ACHN (cell line): ENCODE data around the gene DOCK2.

Experiments used
- DNase-seq: peaks from one replicate; pipeline ENCODE4 v3.0.0-alpha.2; 2015
- in situ Hi-C: cut with HindIII; loops from 2 replicates; pipeline ENCODE4 v1.10.0; 2017; ENCODE audit warnings: low sequenced_read_pairs, low pct_ligation_motif_present, low pct_unique_long_range_greater_than_20kb

The DOCK2 gene

DNA sequence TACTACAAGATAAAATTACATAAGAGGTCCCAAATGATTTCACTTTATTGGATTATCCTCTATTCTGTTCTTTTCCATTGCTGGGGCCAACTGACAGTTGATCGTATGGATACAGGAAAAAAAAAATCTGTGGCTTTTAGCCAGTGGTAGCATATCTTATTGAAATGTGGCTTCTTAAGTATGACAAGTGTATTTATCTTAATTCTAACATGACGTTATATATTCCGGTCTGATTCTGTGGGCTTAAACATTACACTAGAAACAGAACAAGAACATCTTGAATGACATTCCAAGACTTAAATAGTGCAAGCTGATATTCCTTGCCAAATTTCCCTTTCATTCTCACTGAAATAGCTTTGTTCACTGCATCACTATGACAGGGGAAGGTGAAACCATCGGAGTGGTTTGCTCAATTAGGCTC is 225.3 kb downstream of the DOCK2 start:
- in situ Hi-C loops: no loop called here
- DNase-seq: no peak

DNA sequence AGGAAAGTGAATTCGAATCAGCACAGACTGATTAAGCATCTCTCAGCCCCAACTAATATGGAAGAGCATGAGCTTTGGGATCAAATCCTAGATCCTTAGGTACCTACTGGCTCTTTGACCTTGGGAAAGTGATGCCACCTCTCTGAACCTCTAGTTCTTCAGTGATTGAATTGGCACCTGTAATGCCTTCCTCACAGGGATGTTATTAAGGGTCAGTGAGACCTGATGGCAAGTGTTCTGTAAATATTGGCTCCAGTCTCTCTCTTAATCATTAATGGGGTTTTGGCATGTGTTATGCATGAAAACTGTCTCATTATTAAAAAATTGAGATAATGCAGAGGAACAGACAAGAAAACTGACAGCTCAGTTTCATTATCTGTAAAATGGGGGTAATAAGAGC is 227.4 kb downstream of the DOCK2 start:
- in situ Hi-C loops: no loop called here
- no peak for DNase-seq

DNA sequence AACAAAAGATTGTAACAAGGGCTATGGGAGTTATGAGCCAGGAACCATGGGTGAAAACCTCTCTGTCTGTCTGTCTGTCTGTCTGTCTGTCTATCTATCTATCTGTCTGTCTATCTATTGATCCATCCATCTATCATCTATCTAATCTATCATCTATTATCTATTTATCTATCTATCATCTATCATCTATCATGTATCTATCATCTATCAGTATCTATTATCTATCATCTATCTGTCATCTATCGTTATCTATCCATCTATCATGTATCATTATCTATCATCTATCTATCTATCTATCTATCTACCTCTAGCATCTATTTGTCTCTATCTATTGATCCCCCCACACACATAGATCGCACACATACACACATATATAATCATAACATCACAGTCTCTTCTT is 230.3 kb downstream of the DOCK2 start:
- in situ Hi-C loops: no loop called here
- DNase-seq: no peak

- in situ Hi-C loops: no loop called here
- no peak for DNase-seq
Observed at GRCh38 chr5:169869066-169869465, 232.0 kb downstream of the DOCK2 start.

DNA sequence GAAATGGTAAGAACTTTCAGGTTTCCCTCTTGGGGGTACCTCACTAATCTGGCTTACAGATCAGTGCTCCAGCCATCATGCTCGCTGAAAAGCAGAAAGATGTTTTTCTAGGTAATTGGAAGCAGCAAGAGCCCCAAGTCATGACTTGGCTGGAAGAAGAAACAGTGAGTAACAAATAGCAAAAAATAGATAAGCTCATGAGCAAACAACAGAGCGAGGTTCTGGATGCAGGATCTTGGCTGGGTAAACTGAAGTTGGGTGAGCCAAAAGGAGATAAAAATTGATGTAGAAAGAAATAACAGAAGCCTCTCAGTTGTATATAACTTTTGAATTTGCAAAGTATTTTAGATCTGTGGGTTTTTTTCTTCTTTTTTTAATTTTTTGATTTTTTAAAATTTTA is 233.1 kb downstream of the DOCK2 start:
- in situ Hi-C loops: no loop called here
- no peak for DNase-seq

DNA sequence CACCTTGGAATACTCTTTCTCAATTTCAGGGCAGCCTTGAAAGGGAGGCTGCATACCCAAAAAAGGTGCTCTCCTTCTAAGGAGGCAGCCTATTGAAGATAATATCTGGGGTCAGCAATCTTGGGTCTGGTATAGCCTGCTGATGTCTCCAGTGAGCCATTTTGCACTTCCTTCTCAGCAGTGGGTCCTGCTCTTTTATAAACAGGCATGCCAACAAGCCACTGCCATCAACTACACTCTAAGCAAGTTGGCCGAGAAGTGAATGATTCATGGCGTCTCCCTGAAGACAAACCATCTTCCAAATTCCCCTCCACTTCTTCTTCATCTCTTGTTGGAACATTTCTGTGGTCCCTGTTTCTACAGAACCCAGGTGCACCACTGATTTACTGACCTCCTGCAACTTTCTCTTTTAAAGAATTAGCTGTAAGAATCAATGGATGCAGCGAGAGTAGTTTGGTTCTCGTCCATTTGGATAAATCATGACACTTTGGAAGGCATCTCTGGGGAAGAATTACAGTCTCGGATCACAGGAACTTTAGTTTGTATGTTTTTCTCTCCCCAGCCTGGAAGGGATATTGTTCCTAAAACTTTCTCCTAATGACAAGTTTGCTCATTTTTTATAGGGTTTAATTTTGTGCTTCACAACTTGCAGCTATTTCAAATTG is 234.9 kb downstream of the DOCK2 start:
- in situ Hi-C loops: no loop called here
- no peak for DNase-seq

GRCh38 chr5:169873642-169874041 is 236.6 kb downstream of the DOCK2 start:
- no peak for DNase-seq
- in situ Hi-C loops: no loop called here

DNA sequence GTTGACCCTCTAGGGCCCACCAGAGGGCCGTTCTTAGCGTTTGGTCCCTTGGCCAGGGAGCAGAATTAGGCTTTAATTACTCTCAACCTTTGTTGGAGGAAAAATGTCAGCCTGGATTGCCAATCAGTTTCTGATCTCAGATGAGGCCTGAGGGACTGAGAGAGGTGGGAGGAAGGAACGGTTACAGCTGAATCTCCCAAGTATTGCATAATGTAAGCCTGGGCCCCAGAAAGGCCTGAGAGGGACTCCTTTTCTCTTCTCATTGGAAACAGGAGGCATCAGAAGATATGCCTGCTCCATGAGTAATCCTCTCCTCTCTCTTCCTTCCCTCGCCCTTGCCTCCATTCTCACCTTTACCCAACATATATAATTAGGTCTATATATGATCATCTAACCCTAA is 237.5 kb downstream of the DOCK2 start:
- DNase-seq: no peak
- in situ Hi-C loops: no loop called here

- no peak for DNase-seq
- in situ Hi-C loops: no loop called here
Observed at GRCh38 chr5:169875091-169875728, 238.1 kb downstream of the DOCK2 start.

- no peak for DNase-seq
- in situ Hi-C loops: no loop called here
Observed at GRCh38 chr5:169875731-169876130, 238.7 kb downstream of the DOCK2 start.

DNA sequence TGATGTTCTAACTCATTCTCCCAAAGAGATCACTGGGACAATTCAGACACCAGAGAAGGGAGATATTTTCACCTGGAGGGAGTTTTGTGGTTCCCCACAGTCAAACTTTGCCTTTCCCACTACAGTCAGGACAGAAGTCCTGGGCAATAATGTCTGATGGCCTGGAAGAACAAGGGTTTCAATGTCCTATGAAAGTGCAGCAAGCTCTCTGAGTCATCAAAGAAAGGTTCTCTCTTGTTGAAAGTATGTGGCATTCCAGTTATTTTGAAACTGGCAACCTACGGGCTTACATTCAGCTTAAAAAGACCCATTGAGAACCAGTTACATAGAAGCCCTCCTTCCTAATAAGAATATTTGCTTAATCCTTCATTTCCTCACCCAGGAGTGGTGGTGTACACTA is 239.3 kb downstream of the DOCK2 start:
- in situ Hi-C loops: no loop called here
- DNase-seq: no peak

DNA sequence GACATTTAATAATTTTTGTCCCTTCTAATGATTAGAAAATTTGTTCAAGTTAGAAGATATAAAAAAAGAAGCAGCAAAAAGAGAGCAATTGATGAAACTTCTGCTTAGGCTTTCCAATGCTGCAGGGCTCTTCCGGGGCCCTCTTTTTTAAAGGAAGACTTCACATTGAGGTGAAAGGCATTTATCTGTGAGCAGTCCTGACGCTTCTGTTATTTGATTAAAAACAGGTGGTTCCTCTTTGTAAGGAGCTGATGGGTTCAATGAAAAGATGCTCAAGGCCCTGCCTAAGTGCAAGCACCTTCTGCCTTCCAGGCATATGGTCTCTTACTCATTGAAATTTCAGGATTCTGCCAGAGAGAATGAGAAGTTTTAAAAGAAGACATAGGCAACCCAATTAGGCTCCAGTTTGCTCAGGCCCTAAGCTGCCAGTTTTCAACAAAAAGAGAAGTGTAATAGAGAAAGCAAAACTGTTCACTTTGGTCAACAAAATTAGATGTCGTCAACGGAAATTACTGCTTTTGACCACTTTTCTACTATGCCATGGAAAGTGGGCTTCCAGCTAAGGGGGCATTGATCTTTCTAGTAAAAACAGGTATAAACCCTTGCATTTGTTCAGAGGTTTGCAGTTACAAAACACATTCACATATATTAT is 243.1 kb downstream of the DOCK2 start:
- no peak for DNase-seq
- in situ Hi-C loops: no loop called here

DNA sequence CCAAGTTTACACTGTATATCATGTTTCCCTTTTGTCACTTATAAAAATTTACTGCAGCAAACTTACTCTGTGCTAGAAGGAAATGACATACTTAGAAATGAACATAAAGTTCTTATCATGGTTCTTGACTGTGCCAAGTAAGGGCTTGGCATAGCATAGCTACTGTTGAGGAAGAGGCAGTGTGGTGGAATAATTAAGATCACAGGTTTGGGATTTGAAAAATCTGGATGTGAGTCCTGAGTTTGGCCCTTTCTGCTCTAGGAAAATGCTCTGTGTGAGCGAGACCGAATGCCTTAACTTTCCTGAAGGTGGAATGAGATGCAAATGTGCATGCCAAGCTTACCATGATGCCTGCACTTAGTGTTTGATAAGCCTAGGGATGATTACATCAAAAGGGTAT is 243.7 kb downstream of the DOCK2 start:
- no peak for DNase-seq
- in situ Hi-C loops: no loop called here

GRCh38 chr5:169881702-169882303 is 244.7 kb downstream of the DOCK2 start:
- in situ Hi-C loops: no loop called here
- no peak for DNase-seq

DNA sequence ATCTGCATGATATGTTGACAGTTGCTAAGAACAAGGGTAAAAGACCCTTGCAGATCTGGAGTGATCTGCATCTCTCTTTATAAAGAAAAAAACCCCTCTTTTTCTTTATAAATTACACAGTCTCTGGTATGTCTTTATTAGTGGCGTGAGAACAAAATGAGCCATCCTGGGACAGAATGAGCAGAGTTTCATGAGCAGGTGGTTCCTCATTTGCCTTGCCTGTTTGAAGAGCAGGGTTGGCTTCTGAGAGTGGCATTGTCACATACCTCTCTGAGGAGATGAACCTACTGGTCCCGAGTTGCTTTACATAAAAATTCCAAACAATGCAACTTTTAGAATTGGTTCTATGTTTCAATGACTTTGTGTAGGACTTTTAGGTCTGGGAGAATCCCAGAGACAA is 249.0 kb downstream of the DOCK2 start:
- no peak for DNase-seq
- in situ Hi-C loops: no loop called here

- in situ Hi-C loops: no loop called here
- DNase-seq: no peak
Observed at GRCh38 chr5:169886677-169887076, 249.6 kb downstream of the DOCK2 start.

- in situ Hi-C loops: no loop called here
Observed at GRCh38 chr5:169889572-169889971, 252.5 kb downstream of the DOCK2 start.

GRCh38 chr5:169893010-169893409 is 255.9 kb downstream of the DOCK2 start:
- DNase-seq: no peak

More at GRCh38 chr5:169889572-169889971, 252.5 kb downstream of the DOCK2 start:
- no peak for DNase-seq

DNA sequence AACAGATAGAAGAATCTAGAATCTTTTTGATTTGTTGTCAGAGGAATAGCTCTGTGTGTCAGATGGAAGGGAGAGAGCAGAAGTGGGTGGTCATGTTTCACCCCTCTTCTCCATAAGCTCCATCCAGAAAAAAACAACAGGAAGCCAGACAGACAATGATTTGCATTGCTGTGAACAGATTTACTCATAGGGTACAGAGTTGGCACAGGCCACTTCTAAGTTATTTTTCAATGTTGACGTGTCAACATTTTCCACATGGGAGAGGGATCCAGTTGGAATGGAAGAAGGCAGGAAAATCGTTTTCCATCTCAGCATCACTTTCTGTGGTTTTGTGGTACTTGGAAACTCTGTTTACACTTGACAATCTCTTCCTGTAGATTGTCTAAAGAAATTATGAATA is 256.5 kb downstream of the DOCK2 start:
- DNase-seq: no peak
- in situ Hi-C loops: no loop called here

More at GRCh38 chr5:169893010-169893409, 255.9 kb downstream of the DOCK2 start:
- in situ Hi-C loops: no loop called here

DNA sequence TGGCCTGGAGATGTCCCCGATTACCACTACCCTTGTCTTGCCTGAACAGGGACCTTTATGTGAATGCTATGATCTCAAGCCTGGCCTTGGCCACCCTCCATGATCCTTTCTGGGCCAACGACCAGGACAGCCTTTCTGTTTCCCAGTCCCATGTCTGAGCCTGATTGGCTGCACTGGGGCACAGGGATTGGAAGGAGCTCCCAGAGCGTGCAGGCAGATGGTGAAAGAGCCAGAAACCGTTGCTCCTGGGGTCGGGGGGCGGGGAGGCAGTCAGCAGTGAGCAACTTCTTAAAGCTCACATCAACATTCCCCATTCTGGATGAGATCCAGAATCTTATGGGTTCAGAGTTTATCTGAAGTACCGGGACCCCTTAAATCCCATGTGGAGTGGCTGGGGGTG is 258.9 kb downstream of the DOCK2 start:
- in situ Hi-C loops: no loop called here
- DNase-seq: no peak
